GM19351 (cell line): ENCODE results near the gene CFD.
"Not testable (repeated sequence)": the region's sequence is repeated elsewhere in the genome, so short reads cannot be mapped to it uniquely, and the experiment has no call there.

Source experiments
- ATAC-seq: cut with Tn5 transposase; IDR thresholded peaks from one replicate; pipeline ENCODE4 v1.9.1; 2021; ENCODE audit warnings: mild to moderate bottlenecking, moderate library complexity; ENCODE audit not compliant: unreplicated experiment

Gene CFD

GRCh38 chr19:858868-859843, at the start of gene CFD:
CFD (plus strand) TSS chr19:859664; CDS start chr19:859690, 26 bp downstream.
- no peak for ATAC-seq

GRCh38 chr19:810077-810855, 49.2 kb upstream of the CFD start:
- ATAC-seq: no peak

GRCh38 chr19:810883-811489, 48.5 kb upstream of the CFD start:
- ATAC-seq: no peak

- ATAC-seq: no peak
These were observed 47.9 kb upstream of the CFD start for GRCh38 chr19:811506-812048.

GRCh38 chr19:812049-812746, 47.3 kb upstream of the CFD start:
- ATAC-seq: no peak

- no peak for ATAC-seq
These were observed 46.7 kb upstream of the CFD start for GRCh38 chr19:812747-813218.

GRCh38 chr19:813219-814151, 46.0 kb upstream of the CFD start:
- ATAC-seq: no peak

- ATAC-seq: no peak
These were observed 45.0 kb upstream of the CFD start for GRCh38 chr19:814152-815078.

- ATAC-seq: no peak
These were observed 44.2 kb upstream of the CFD start for GRCh38 chr19:815079-815774.

GRCh38 chr19:815775-816499, 43.5 kb upstream of the CFD start:
- no peak for ATAC-seq

- ATAC-seq: no peak
These were observed 43.0 kb upstream of the CFD start for GRCh38 chr19:816500-816857.

- ATAC-seq: not testable (repeated sequence)
These were observed 39.3 kb upstream of the CFD start for GRCh38 chr19:820212-820611.

GRCh38 chr19:821231-821824, 38.1 kb upstream of the CFD start:
- ATAC-seq: no peak

GRCh38 chr19:821825-822503, 37.5 kb upstream of the CFD start, which contains the start of gene PLPPR3:
PLPPR3 (minus strand) TSS chr19:821955; CDS start chr19:821559, 396 bp downstream.
- ATAC-seq: no peak

- no peak for ATAC-seq
These were observed 35.8 kb upstream of the CFD start for GRCh38 chr19:823565-824121.

- no peak for ATAC-seq
These were observed 34.6 kb upstream of the CFD start for GRCh38 chr19:824885-825284.
